ENCODE data around the gene AEN.

The AEN gene

GRCh38 chr15:88586401-88587162, 34.6 kb upstream of the AEN start:
- DNase-seq (ENCODE audit: low read depth): no peak
- no peak for TF ChIP-seq CTCF (IDR thresholded peaks at IDR 0.05; ENCODE audit: insufficient read depth, low read depth, low read length, missing control alignments)
- no peak overlapping the region for H3K4me3 ChIP-seq (ENCODE audit: low read depth, low read length)

- DNase-seq (ENCODE audit: low read depth): no peak
- no peak for TF ChIP-seq CTCF (IDR thresholded peaks at IDR 0.05; ENCODE audit: insufficient read depth, low read depth, low read length, missing control alignments)
- no peak overlapping the region for H3K4me3 ChIP-seq (ENCODE audit: low read depth, low read length)
These were observed 30.4 kb upstream of the AEN start for GRCh38 chr15:88590759-88591158.

GRCh38 chr15:88591384-88591783, 29.8 kb upstream of the AEN start:
- H3K4me3 ChIP-seq (ENCODE audit: low read depth, low read length): no peak overlapping the region
- no peak for TF ChIP-seq CTCF (IDR thresholded peaks at IDR 0.05; ENCODE audit: insufficient read depth, low read depth, low read length, missing control alignments)
- DNase-seq (ENCODE audit: low read depth): no peak

GRCh38 chr15:88603885-88604284, 17.3 kb upstream of the AEN start:
- no peak for TF ChIP-seq CTCF (IDR thresholded peaks at IDR 0.05; ENCODE audit: insufficient read depth, low read depth, low read length, missing control alignments)
- H3K4me3 ChIP-seq (ENCODE audit: low read depth, low read length): no peak overlapping the region
- no peak for DNase-seq (ENCODE audit: low read depth)

- DNase-seq (ENCODE audit: low read depth): no peak
- no peak overlapping the region for H3K4me3 ChIP-seq (ENCODE audit: low read depth, low read length)
- TF ChIP-seq CTCF (IDR thresholded peaks at IDR 0.05; ENCODE audit: insufficient read depth, low read depth, low read length, missing control alignments): no peak
These were observed 16.6 kb upstream of the AEN start for GRCh38 chr15:88604381-88605188.

- no peak for TF ChIP-seq CTCF (IDR thresholded peaks at IDR 0.05; ENCODE audit: insufficient read depth, low read depth, low read length, missing control alignments)
- no peak for DNase-seq (ENCODE audit: low read depth)
- no peak overlapping the region for H3K4me3 ChIP-seq (ENCODE audit: low read depth, low read length)
These were observed 15.7 kb upstream of the AEN start for GRCh38 chr15:88605189-88606069.
